GM18867 (cell line): ENCODE measurements around the gene CDHR4.
A peak's percentile ranks its signal among the peaks of the same experiment; 100 is the strongest.
"Not testable (repeated sequence)": the region's sequence is repeated elsewhere in the genome, so short reads cannot be mapped to it uniquely, and the experiment has no call there.

Source experiments
- ATAC-seq: cut with Tn5 transposase; IDR thresholded peaks from one replicate; pipeline ENCODE4 v1.9.1; 2021; ENCODE audit warnings: mild to moderate bottlenecking, moderate library complexity; ENCODE audit not compliant: unreplicated experiment

CDHR4 gene

DNA sequence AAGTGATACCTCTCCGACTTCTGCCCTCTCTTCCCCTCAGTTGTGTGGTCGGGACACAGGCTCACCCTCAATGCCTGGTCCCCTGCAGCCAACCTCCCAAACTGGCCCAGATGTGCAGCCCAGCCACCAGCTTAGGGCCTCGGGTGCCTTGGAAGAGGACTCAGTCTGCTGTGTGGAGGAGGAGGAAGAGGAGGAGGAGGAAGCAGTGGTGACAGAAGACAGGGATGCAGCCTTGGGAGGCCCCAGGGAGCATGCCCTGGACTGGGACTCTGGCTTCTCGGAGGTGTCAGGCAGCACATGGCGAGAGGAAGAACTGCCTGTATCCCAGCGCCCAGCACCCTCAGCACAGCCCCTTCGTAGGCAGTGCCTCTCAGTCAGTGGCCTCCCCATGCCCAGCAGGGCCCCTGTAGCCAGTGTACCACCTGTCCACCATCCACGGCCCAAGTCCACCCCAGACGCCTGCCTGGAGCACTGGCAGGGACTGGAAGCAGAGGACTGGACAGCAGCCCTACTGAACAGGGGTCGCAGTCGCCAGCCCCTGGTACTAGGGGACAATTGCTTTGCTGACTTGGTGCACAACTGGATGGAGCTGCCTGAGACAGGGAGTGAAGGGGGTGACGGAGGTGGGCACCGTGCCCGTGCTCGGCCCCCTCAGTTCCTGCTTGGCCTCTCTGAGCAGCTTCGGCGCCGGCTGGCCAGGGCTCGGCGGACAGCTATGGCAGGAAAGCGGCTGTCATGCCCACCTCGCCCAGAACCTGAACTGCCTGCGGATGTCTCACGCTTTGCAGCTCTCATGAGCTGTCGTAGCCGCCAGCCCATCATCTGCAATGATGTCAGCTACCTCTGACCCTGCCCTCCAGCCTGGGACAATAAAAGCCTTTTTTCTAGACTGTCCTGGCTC, 4.7 kb upstream of the CDHR4 start:
- no peak for ATAC-seq

DNA sequence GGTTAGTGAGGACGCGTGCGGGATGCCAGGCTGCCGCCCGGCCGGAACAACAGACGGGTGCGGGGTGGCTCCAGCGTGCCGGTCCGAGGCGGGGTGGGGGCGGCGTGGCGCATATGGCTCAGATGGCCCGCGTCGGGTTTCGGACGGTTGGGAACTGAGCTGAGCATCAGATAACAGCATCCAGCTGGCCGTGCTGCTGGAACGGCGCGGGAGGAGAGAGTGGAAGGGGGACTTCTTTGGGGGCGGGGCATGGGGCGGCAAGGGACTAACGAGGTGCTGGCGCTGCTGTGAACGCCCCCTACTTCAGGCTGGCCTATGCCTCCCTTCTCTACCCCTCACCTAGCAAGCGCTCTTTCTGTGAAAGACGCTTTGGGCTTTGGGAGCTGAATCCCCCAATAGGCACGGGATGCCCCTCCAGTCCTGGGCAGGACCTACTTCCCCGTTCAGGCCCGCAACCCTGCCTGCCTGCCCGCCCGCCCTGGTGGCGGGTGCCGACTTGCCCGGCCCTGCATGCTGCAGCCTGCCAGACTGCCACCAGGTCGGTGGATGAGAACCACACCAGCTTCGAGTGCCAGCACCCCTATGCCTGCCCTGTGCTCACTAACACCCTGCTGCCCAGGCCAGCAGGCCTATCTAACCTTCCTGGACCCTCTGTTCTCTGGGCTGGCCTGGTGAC, 3.9 kb upstream of the CDHR4 start:
- ATAC-seq = peak; percentile 19

GRCh38 chr3:49802719-49803464, 3.2 kb upstream of the CDHR4 start, which contains the start of gene INKA1:
TSS of gene INKA1 (plus strand) at chr3:49803261. CDS start at chr3:49803393, 132 bp downstream.
- ATAC-seq = peak; percentile 74

DNA sequence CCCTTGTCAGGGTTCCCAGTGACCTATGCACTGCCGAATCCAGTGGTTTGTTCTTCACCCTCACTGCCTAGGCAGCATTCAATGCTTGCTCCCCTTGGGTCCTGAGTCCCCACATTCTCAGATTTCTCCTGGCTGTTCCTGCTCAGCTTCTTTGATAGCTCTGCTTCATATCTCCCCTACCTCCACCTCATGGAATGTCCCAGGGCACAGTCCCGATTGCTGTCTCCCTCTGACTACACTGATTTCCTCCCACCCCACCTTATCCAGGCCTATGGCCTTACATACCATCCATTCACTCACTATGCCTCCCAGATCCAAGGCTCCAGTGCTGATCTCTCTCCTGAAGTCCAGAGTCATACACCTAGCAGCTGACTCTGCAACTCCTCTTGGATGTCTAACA, 1.5 kb upstream of the CDHR4 start:
- ATAC-seq = no peak

GRCh38 chr3:49799105-49799504, 568 bp downstream of the CDHR4 start:
- ATAC-seq = no peak

- ATAC-seq = no peak
Measured at GRCh38 chr3:49794926-49795905, 4.5 kb downstream of the CDHR4 start.

DNA sequence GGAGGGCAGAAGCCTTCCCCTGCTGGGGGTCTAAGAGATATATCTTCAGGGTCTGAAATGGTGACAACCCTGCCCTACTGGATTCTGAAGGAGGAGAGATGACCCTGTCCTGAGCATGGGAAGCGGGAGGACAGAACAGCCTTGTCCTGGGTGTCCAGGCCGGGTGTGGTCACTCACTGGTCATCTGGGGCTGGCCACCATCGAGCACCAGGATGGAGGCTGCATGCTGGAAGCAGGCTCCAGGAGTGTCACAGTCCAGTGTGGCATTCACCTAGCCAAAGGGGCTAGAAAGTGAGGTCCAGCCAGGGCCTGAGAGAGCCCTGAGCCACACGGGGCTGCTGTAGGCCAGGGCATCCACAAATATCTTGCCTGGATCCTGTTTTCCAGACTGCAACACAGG, 5.2 kb downstream of the CDHR4 start:
- ATAC-seq = no peak

GRCh38 chr3:49793486-49794085, 6.1 kb downstream of the CDHR4 start:
- ATAC-seq = no peak

GRCh38 chr3:49792371-49793150, 7.1 kb downstream of the CDHR4 start:
- no peak for ATAC-seq

- ATAC-seq = no peak
Measured at GRCh38 chr3:49791571-49791970, 8.1 kb downstream of the CDHR4 start.

DNA sequence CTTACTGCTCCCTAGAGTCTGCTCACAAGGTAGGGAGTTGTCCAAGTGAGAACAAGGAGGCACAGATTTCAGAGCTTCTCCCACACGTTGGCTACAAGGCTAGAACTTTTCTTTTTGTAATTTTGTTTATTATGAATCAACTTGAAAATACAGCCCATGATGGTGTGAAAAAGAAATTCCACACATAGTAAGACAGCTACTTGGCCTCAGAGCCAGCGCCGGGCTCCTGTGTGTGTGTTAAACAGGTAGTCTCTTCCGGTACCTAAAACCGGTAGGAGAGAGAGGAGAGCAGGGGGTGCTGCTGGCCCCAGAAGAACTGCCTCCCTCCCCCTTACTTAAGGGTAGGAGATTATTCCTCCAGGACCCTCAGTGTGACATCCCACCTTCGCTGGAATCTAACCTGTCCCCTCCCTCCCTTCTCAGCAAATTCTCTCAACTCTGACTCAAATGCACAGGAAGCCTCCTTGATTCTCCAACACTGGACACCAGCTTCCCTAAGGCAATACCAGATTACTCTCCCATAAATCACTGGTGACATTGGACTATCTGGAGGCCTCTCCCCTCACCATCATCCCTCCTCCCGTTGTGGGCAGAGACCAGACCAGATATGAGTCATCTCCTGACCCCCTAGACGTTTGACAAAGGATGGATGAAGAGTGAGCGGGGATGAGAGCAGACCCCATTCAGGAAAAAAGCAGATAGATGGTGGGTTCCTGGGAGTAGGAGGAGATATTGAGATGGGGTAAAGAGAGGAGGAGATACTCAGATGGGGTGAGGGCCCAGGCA, 8.9 kb downstream of the CDHR4 start:
- ATAC-seq = no peak

GRCh38 chr3:49788056-49788455, 11.6 kb downstream of the CDHR4 start:
- ATAC-seq = no peak

- no peak for ATAC-seq
Measured at GRCh38 chr3:49787536-49787935, 12.1 kb downstream of the CDHR4 start.

GRCh38 chr3:49787182-49787464, 12.6 kb downstream of the CDHR4 start:
- ATAC-seq = no peak

DNA sequence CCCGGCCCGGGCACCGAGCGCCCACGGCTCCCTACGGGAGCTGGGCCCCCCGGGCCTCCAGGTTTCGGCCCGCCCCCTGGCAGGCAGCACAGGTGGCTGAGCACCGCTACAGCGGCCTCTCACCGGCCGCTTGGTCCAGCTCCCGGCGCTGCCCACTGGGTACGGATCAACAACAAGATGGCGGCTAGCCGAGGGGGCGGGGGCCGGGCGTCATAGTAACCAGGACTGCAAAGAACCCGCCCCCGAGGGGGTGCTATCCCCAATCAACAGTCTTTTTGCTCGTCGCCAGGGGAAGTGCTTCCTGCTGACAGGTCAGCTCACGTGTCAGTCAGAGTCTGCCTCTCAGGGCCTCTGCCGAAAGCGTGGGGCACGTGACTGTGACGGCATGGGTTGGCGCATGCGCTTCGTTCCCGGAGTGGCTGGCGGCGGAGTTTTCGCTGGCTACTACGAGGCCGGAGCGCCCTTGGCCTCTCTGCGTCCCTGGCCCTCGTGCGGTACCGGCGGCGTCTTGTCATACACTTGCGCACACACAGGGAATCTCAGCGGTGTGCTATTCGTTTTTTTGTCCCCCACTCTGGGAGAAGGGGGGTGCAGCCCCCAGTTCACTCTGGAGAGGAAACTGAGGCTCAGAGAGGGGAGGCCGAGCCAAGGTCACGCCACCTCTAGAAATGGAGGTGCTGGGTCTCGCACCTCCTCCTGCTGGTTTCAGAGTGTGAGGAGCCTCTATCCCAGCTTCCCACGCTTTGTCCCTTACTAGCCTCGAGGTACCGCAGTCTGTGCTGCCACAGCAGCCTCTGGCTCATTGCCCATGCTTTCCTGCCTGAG, 13.1 kb downstream of the CDHR4 start, which contains the start of gene IP6K1:
IP6K1 (minus strand) TSS at position 186 of the 825 bp plus-strand sequence. CDS start 38,502 bp downstream, outside the sequence.
- peak; percentile 98 for ATAC-seq

DNA sequence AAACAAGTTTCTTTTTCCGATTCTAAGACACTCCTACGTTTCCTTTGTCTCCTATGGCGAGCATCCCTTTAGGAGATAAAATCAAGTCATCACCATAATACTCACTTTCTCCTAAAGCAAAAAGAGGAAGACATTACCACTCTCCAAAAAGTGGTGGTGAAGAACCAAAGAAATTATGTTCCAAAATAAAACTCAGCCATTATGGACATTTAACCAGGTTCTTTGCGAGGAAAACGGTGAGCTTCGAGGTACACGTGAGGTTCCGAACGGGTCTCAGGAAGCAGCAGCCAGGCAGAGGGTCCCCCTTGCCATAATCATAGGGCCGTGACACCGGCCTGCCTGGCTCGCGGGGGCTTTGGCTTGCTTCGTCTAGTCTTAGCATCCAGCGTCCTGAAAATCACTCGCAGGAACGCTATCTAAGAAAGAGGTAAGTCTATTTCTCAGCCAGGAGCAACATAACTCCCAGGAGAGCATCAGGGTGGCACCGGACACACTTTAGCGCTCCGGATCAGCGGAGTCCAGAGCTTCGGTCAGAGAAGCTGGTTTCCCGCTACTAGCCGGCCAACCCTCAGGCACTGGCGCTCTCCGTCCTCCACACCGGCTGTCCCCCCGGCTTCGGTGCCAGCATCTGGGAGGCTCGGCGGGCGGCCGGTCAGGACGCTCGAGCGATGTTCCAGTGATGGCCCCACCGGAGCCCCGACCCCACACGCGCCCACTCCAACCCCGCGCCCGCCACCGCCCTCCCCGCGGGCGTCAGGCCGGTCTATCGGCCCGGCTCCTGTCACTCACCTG, 13.9 kb downstream of the CDHR4 start:
- ATAC-seq = peak; percentile 47

DNA sequence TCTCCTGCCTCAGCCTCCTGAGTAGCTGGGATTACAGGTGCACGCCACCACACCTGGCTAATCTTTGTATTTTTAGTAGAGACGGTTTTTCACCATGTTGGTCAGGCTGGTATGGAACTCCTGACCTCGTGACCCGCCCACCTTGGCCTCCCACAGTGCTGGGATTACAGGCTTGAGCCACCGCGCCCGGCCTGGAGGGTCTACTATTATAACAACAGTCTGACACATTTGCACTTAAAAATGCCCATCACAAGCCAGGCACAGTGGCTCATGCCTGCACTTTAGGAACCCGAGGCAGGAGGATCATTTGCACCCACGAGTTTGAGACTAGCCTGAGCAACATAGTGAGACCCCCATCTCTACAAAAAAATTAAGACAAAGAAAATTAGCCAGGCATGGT, 17.4 kb downstream of the CDHR4 start:
- ATAC-seq = not testable (repeated sequence)
